DND-41 (cell line): ENCODE data around the gene OR8A1.

Experiments used
- CTCF ChIP-seq: IDR thresholded peaks from 2 replicates; pipeline ENCODE4 v1.5.1; 2012; ENCODE audit warnings: borderline replicate concordance, low read length, moderate library complexity, mild to moderate bottlenecking; ENCODE audit not compliant: poor library complexity, severe bottlenecking; ENCODE audit errors: extremely low read depth
- EZH2 ChIP-seq: IDR thresholded peaks from 3 replicates; pipeline ENCODE4 v1.6.1; 2012; ENCODE audit warnings: borderline replicate concordance, low read depth, mild to moderate bottlenecking, moderate library complexity, low read length, inconsistent platforms; ENCODE audit not compliant: severe bottlenecking

DNA sequence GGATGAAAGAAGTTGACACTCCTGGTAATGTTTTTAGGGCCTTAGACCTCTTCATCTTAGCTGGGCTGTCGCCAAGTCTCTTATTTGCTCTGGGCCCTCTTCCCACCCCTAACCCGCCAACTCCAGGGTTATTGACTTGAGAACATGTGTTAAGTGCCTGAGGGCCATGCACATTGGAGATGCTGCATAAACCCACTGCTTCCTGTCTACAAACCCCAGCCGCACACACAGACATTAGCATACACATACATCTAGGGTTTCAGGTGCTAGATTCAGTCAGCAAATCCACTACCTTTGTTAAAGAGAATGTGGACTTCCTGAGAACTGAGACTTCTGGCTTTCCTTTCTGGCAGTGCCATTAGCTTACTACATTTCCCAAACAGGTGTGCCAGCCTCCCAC is 42.2 kb downstream of the OR8A1 start:
- TF ChIP-seq CTCF = no peak
- TF ChIP-seq EZH2 = no peak
